Measurements from ENCODE around the gene VEZT. TPM values are rescaled to one million over a fixed set of nuclear protein-coding genes. Genes with fewer than 3 reads are reported as not detected.

The VEZT gene
- total and polyA plus RNA-seq, 9 of the 15 experiments (the other 6 are each of a cell fraction or from before 2014, with no cell fraction given): 16.1 to 61.5 (median 32.6) TPM

GRCh38 chr12:95261109-95261508 is 43.5 kb downstream of the VEZT start:
- CTCF ChIA-PET (ENCODE audit: low intra/inter-chr PET ratio): no interaction called here
- Histone ChIP-seq H2AFZ (ENCODE audit: low read depth, low read length) (no peak overlapping the region), H3K4me1 (replicated peaks in 1 of 2; ENCODE audit: control insufficient read depth in 2 of 2, insufficient read depth in 2 of 2, low read length in 2 of 2) (no peaks in the 10 kb centered on the region), H3K9me3 (replicated peaks; ENCODE audit: control insufficient read depth, insufficient read depth, low read depth, low read length) (no peaks in the 10 kb centered on the region), H4K20me1 (replicated peaks; ENCODE audit: control insufficient read depth, insufficient read depth, low read length) (no peaks in the 10 kb centered on the region), H3K27ac (ENCODE audit: extremely low read depth, low read depth, low read length) (no peak overlapping the region), H3K27me3 (ENCODE audit: control insufficient read depth in 2 of 2, insufficient read depth in 2 of 2, low read length in 2 of 2) (no peaks in the 10 kb centered on the region), H3K4me3 (no peak overlapping the region), H3K4me2 (ENCODE audit: insufficient read depth, low read length) (no peak overlapping the region), H3K9me1 (ENCODE audit: control insufficient read depth, insufficient read depth, low read length) (no peaks in the 10 kb centered on the region), H3K9ac (ENCODE audit: insufficient read depth in 1 of 2, low read depth in 2 of 2, low read length in 2 of 2) (no peak overlapping the region), H3K36me3 (ENCODE audit: control insufficient read depth, insufficient read depth, low read length) (peaks cover 33% of the 10 kb centered on the region; the same call in 2 of the 3 replicates), H3K79me2 (ENCODE audit: control insufficient read depth, insufficient read depth, low read length) (no peaks in the 10 kb centered on the region)
- 93% methylated on average over 4 of the region's 4 CpGs for WGBS (ENCODE audit: insufficient coverage, low coverage, missing lambda C conversion rate)
- BruUV-seq (replicated peaks): no TSS peak
- DNase-seq (ENCODE audit: extremely low read depth in 1 of 4, low spot score in 3 of 4) (no peak), ATAC-seq (no peak), FAIRE-seq (no peak)
- intact Hi-C loops (cut with micrococcal nuclease) (no loop called here), in situ Hi-C loops (cut with MboI) (no loop called here)
- POLR2A ChIA-PET: interaction anchor here (0.6 kb wide), 1 partner anchor 711 kb away, joined by 3 read pairs; no protein-coding TSS in a partner anchor
- TF ChIP-seq ZNF174 (CRISPR knock-in tag; IDR thresholded peaks at IDR 0.05) (no peak), ATF6 (CRISPR knock-in tag; IDR thresholded peaks at IDR 0.05) (no peak), RB1 (IDR thresholded peaks at IDR 0.05; ENCODE audit: low read depth) (no peak), ZNF311 (CRISPR knock-in tag; IDR thresholded peaks at IDR 0.05) (no peak), ARNT (IDR thresholded peaks at IDR 0.05) (no peak), GTF3C2 (IDR thresholded peaks at IDR 0.05; ENCODE audit: borderline replicate concordance, extremely low read depth, insufficient read length) (no peak), HMG20B (CRISPR knock-in tag; IDR thresholded peaks at IDR 0.05) (no peak), PYGO2 (tag; IDR thresholded peaks at IDR 0.05) (no peak), ZBTB17 (CRISPR knock-in tag; IDR thresholded peaks at IDR 0.05) (no peak), MAFG (tag; conservative IDR thresholded peaks at IDR 0.05) (no peak), PTBP1 (IDR thresholded peaks at IDR 0.05; ENCODE audit: low read depth, low read length) (no peak), RBM39 (optimal IDR thresholded peaks at IDR 0.05; ENCODE audit: low read depth, low read length) (no peak), KLF10 (CRISPR knock-in tag; IDR thresholded peaks at IDR 0.05) (no peak), NUFIP1 (IDR thresholded peaks at IDR 0.05; ENCODE audit: partially characterized antibody) (no peak), HNRNPH1 (optimal IDR thresholded peaks at IDR 0.05; ENCODE audit: low read depth, low read length) (no peak), NELFE (IDR thresholded peaks at IDR 0.05; ENCODE audit: insufficient read depth, insufficient read length) (no peak)
- TF ChIP-seq, protein P1, sequence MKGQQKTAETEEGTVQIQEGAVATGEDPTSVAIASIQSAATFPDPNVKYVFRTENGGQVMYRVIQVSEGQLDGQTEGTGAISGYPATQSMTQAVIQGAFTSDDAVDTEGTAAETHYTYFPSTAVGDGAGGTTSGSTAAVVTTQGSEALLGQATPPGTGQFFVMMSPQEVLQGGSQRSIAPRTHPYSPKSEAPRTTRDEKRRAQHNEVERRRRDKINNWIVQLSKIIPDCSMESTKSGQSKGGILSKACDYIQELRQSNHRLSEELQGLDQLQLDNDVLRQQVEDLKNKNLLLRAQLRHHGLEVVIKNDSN (CRISPR knock-in tag; IDR thresholded peaks at IDR 0.05): no peak

Measured in K562 (cell line).